OCI-LY1 (cell line): ENCODE results near the gene GRB10.

ENCODE experiments used
- CTCF ChIP-seq: fragments of 200-600 bp; sonication (generic), shearing (Covaris generic); IDR thresholded peaks from 2 replicates; pipeline ENCODE4 v1.5.1; 2017; ENCODE audit warnings: mild to moderate bottlenecking, antibody characterized with exemption, low read length, moderate library complexity, mixed read lengths
- EZH2 ChIP-seq: fragments of 200-600 bp; sonication (generic), shearing (Covaris generic); IDR thresholded peaks from 2 replicates; pipeline ENCODE4 v1.8.0; 2017; ENCODE audit warnings: borderline replicate concordance, mixed run types, mild to moderate bottlenecking, antibody characterized with exemption, low read length, moderate library complexity, mixed read lengths

GRCh38 chr7:50827281-50827680 is 44.6 kb upstream of the GRB10 start:
- no peak for TF ChIP-seq CTCF
- no peak for TF ChIP-seq EZH2
